ENCODE data around the gene PRSS23. TPM values are rescaled to one million over a fixed set of nuclear protein-coding genes. Genes with fewer than 3 reads are reported as not detected.

Gene PRSS23
- total RNA-seq, 2 experiments from 2014 or later: 0.05 TPM; not detected in 1

DNA sequence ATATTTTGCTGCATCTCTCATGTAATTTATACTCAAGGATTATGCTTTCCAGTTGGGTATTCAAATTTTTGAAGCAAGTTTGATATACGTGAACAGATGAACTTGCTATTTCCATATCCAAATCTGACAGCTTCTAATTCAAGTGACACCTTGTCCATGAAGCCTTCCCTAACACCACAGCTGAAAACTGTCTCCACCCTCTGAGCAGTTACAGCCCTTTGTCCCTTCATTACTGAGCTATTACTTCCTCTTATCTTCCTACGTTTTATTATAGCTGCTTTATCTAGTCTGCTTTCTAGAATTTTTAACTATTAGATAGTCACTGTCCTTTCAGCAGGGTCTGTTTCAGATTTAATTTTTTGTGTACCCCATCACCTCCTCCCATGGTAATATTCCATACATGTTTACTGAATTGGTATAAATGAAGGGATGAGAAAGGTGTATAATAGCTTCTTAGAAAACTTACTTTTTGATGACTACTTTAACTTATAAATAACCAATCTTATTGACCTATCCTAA lies 13.3 kb upstream of the PRSS23 start:
- Mint-ChIP-seq H3K36me3 (ENCODE audit: low read depth) (no peaks in the 10 kb centered on the region), H3K4me3 (no peak overlapping the region), H3K9me3 (no peaks in the 10 kb centered on the region), H3K27ac (no peak overlapping the region), H3K4me1 (ENCODE audit: low read depth) (no peaks in the 10 kb centered on the region), H3K27me3 (peaks cover 22% of the 10 kb centered on the region)
- H3K4me1 ChIP-seq (ENCODE audit: insufficient read depth, low read length): no peaks in the 10 kb centered on the region
- intact Hi-C loops (cut with DNase I, micrococcal nuclease): no loop called here
- no peaks in the 10 kb centered on the region for H3K36me3 ChIP-seq (ENCODE audit: insufficient read depth, low read length)
- TF ChIP-seq, protein P1, sequence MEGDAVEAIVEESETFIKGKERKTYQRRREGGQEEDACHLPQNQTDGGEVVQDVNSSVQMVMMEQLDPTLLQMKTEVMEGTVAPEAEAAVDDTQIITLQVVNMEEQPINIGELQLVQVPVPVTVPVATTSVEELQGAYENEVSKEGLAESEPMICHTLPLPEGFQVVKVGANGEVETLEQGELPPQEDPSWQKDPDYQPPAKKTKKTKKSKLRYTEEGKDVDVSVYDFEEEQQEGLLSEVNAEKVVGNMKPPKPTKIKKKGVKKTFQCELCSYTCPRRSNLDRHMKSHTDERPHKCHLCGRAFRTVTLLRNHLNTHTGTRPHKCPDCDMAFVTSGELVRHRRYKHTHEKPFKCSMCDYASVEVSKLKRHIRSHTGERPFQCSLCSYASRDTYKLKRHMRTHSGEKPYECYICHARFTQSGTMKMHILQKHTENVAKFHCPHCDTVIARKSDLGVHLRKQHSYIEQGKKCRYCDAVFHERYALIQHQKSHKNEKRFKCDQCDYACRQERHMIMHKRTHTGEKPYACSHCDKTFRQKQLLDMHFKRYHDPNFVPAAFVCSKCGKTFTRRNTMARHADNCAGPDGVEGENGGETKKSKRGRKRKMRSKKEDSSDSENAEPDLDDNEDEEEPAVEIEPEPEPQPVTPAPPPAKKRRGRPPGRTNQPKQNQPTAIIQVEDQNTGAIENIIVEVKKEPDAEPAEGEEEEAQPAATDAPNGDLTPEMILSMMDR (IDR thresholded peaks at IDR 0.05): no peak
- ChIA-PET CTCF (no interaction called here), POLR2A (no interaction called here)
- ATAC-seq (ENCODE audit: poor library complexity) (no peak), DNase-seq (no peak)
- no peaks in the 10 kb centered on the region for H3K9me3 ChIP-seq (ENCODE audit: control insufficient read depth in 1 of 2, insufficient read depth in 1 of 2, low read length in 2 of 2)
- no peaks in the 10 kb centered on the region for H3K27me3 ChIP-seq (ENCODE audit: control insufficient read depth in 1 of 2, insufficient read depth in 2 of 2, low read length in 2 of 2)
- no peak overlapping the region for H3K27ac ChIP-seq (ENCODE audit: low read depth in 1 of 2, low read length in 2 of 2)
- H3K4me3 ChIP-seq (ENCODE audit: low read length): no peak overlapping the region

DNA sequence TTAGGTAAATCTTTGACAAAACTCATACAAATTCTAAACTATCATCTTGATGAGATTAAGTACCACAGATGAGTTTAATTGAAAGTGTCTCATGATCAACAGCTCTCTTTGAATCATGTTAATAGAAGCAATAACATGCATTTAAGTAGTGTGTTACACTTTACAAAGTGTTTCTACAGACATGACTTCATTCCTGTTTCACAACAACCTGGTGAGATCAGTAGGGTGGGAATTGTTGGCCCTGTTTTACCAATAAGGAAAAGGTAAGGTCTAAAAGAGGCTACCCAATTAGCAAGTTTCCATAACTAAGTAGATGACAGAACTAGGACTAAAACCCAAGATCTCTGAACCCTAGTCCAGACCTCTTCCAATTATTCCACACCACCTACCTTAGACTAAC lies 12.7 kb upstream of the PRSS23 start:
- no peak for DNase-seq
- Mint-ChIP-seq H3K36me3 (ENCODE audit: low read depth) (no peaks in the 10 kb centered on the region), H3K27ac (no peak overlapping the region), H3K27me3 (peaks cover 27% of the 10 kb centered on the region), H3K9me3 (no peaks in the 10 kb centered on the region), H3K4me1 (ENCODE audit: low read depth) (no peaks in the 10 kb centered on the region), H3K4me3 (no peak overlapping the region)
- CTCF ChIA-PET: no interaction called here
- TF ChIP-seq, protein P1 (IDR thresholded peaks at IDR 0.05): no peak
- Histone ChIP-seq H3K9me3 (ENCODE audit: control insufficient read depth in 1 of 2, insufficient read depth in 1 of 2, low read length in 2 of 2) (no peaks in the 10 kb centered on the region), H3K4me3 (ENCODE audit: low read length) (no peak overlapping the region), H3K27ac (ENCODE audit: low read depth in 1 of 2, low read length in 2 of 2) (no peak overlapping the region), H3K4me1 (ENCODE audit: insufficient read depth, low read length) (no peaks in the 10 kb centered on the region), H3K36me3 (ENCODE audit: insufficient read depth, low read length) (no peaks in the 10 kb centered on the region), H3K27me3 (ENCODE audit: control insufficient read depth in 1 of 2, insufficient read depth in 2 of 2, low read length in 2 of 2) (no peaks in the 10 kb centered on the region)
- intact Hi-C loops (cut with DNase I, micrococcal nuclease): no loop called here
- no peak for ATAC-seq (ENCODE audit: poor library complexity)
- POLR2A ChIA-PET: no interaction called here

DNA sequence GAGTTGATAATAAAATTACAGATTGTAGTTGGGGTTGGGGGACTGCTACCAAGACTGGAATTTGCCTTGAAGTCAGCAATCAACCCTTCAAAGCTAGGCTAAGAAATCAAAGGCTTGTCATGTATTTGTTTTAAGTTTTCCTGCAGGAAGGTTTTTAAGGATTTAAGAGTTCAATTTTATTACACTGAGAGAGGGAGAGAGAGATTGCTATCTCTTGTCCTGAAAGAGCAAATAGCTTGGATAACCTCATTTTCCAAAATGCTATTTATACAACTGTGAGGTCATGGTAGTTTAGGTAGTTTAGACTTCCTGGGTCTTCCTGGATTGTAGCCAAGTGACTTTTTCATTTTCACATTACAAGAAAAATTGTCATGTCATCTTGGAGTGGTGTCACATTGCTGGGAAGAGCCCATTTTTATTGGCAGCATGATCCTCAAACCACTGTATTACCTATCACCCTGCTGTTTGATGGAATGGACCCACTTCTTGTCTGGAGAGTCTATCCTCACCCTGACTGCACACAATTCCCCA lies 10.1 kb upstream of the PRSS23 start:
- H3K4me3 Mint-ChIP-seq: no peak overlapping the region
- Histone ChIP-seq H3K36me3 (ENCODE audit: insufficient read depth, low read length) (no peaks in the 10 kb centered on the region), H3K27ac (ENCODE audit: low read depth in 1 of 2, low read length in 2 of 2) (no peak overlapping the region), H3K9me3 (ENCODE audit: control insufficient read depth in 1 of 2, insufficient read depth in 1 of 2, low read length in 2 of 2) (no peaks in the 10 kb centered on the region), H3K4me1 (ENCODE audit: insufficient read depth, low read length) (no peaks in the 10 kb centered on the region), H3K27me3 (ENCODE audit: control insufficient read depth in 1 of 2, insufficient read depth in 2 of 2, low read length in 2 of 2) (no peaks in the 10 kb centered on the region), H3K4me3 (ENCODE audit: low read length) (no peak overlapping the region)
- H3K27ac Mint-ChIP-seq: no peak overlapping the region
- H3K9me3 Mint-ChIP-seq: no peaks in the 10 kb centered on the region
- H3K4me1 Mint-ChIP-seq (ENCODE audit: low read depth): no peaks in the 10 kb centered on the region
- POLR2A ChIA-PET: no interaction called here
- DNase-seq (no peak), ATAC-seq (ENCODE audit: poor library complexity) (no peak)
- TF ChIP-seq, protein P1 (IDR thresholded peaks at IDR 0.05): no peak
- intact Hi-C loops (cut with DNase I, micrococcal nuclease): no loop called here
- H3K36me3 Mint-ChIP-seq (ENCODE audit: low read depth): no peaks in the 10 kb centered on the region
- CTCF ChIA-PET: no interaction called here
- peaks cover 35% of the 10 kb centered on the region for H3K27me3 Mint-ChIP-seq
